ENCODE data around the gene OR6S1.

The OR6S1 gene

GRCh38 chr14:20683891-20684661 lies 42.6 kb upstream of the OR6S1 start, which contains the start of gene RNASE4 (continued):
- TF ChIP-seq ZNF114 (tag by site-specific recombination; IDR thresholded peaks at IDR 0.05) (no peak), ZNF654 (tag by site-specific recombination; IDR thresholded peaks at IDR 0.05; ENCODE audit: low read depth) (no peak), ZNF510 (tag by site-specific recombination; IDR thresholded peaks at IDR 0.05; ENCODE audit: insufficient replicate concordance) (no peak), TCF7L2 (IDR thresholded peaks at IDR 0.05; ENCODE audit: borderline replicate concordance, low read depth, low read length) (0 out of 2 replicates have a peak, but pooled peaks have one; percentile 50), ZNF169 (tag by site-specific recombination; IDR thresholded peaks at IDR 0.05) (no peak), ZNF274 (IDR thresholded peaks at IDR 0.05; ENCODE audit: low read length) (no peak), ZNF274 (tag by site-specific recombination; IDR thresholded peaks at IDR 0.05; ENCODE audit: borderline replicate concordance) (no peak), ZNF311 (tag by site-specific recombination; IDR thresholded peaks at IDR 0.05; ENCODE audit: borderline replicate concordance) (no peak), OSR2 (tag by site-specific recombination; IDR thresholded peaks at IDR 0.05) (peak; percentile 83), ZNF629 (tag by site-specific recombination; IDR thresholded peaks at IDR 0.05) (no peak; the same call in none of the 2 replicates), WT1 (tag by site-specific recombination; IDR thresholded peaks at IDR 0.05) (peak; percentile 30), TSHZ1 (tag by site-specific recombination; IDR thresholded peaks at IDR 0.05; ENCODE audit: borderline replicate concordance) (no peak), ZNF138 (tag by site-specific recombination; IDR thresholded peaks at IDR 0.05; ENCODE audit: borderline replicate concordance) (no peak), ZNF596 (tag by site-specific recombination; IDR thresholded peaks at IDR 0.05) (peak; percentile 43; the same call in 1 of the 2 replicates), ZBTB6 (tag by site-specific recombination; IDR thresholded peaks at IDR 0.05) (no peak), SP2 (tag by site-specific recombination; IDR thresholded peaks at IDR 0.05) (peak; percentile 69), ZNF658 (tag by site-specific recombination; IDR thresholded peaks at IDR 0.05) (no peak), ZBTB7A (tag by site-specific recombination; IDR thresholded peaks at IDR 0.05; ENCODE audit: low read depth) (0 out of 2 replicates have a peak, but pooled peaks have one; percentile 2), ZBTB44 (tag by site-specific recombination; IDR thresholded peaks at IDR 0.05) (peak; percentile 16; the same call in 1 of the 2 replicates), ZNF423 (tag by site-specific recombination; IDR thresholded peaks at IDR 0.05) (peak; percentile 82), GLI2 (tag by site-specific recombination; IDR thresholded peaks at IDR 0.05; ENCODE audit: borderline replicate concordance, low read depth) (no peak), ZFHX2 (tag by site-specific recombination; conservative IDR thresholded peaks at IDR 0.05) (no peak), ZNF248 (tag by site-specific recombination; IDR thresholded peaks at IDR 0.05) (no peak), ZNF335 (tag by site-specific recombination; conservative IDR thresholded peaks at IDR 0.05) (peak; percentile 77), ZNF785 (tag by site-specific recombination; IDR thresholded peaks at IDR 0.05) (no peak; the same call in 1 of the 2 replicates), ZNF791 (tag by site-specific recombination; IDR thresholded peaks at IDR 0.05) (no peak)
- TF ChIP-seq, protein P1, sequence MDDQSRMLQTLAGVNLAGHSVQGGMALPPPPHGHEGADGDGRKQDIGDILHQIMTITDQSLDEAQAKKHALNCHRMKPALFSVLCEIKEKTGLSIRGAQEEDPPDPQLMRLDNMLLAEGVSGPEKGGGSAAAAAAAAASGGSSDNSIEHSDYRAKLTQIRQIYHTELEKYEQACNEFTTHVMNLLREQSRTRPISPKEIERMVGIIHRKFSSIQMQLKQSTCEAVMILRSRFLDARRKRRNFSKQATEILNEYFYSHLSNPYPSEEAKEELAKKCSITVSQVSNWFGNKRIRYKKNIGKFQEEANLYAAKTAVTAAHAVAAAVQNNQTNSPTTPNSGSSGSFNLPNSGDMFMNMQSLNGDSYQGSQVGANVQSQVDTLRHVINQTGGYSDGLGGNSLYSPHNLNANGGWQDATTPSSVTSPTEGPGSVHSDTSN (CRISPR knock-in tag; IDR thresholded peaks at IDR 0.05), result no peak; the same call in 1 of the 2 replicates
- TF ChIP-seq, protein P2, sequence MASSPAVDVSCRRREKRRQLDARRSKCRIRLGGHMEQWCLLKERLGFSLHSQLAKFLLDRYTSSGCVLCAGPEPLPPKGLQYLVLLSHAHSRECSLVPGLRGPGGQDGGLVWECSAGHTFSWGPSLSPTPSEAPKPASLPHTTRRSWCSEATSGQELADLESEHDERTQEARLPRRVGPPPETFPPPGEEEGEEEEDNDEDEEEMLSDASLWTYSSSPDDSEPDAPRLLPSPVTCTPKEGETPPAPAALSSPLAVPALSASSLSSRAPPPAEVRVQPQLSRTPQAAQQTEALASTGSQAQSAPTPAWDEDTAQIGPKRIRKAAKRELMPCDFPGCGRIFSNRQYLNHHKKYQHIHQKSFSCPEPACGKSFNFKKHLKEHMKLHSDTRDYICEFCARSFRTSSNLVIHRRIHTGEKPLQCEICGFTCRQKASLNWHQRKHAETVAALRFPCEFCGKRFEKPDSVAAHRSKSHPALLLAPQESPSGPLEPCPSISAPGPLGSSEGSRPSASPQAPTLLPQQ (tag by site-specific recombination; IDR thresholded peaks at IDR 0.05), result peak; percentile 50; the same call in 1 of the 2 replicates
- TF ChIP-seq, protein P3, sequence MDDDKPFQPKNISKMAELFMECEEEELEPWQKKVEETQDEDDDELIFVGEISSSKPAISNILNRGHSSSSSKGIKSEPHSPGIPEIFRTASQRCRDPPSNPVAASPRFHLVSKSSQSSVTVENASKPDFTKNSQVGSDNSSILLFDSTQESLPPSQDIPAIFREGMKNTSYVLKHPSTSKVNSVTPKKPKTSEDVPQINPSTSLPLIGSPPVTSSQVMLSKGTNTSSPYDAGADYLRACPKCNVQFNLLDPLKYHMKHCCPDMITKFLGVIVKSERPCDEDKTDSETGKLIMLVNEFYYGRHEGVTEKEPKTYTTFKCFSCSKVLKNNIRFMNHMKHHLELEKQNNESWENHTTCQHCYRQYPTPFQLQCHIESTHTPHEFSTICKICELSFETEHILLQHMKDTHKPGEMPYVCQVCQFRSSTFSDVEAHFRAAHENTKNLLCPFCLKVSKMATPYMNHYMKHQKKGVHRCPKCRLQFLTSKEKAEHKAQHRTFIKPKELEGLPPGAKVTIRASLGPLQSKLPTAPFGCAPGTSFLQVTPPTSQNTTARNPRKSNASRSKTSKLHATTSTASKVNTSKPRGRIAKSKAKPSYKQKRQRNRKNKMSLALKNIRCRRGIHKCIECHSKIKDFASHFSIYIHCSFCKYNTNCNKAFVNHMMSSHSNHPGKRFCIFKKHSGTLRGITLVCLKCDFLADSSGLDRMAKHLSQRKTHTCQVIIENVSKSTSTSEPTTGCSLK (tag by site-specific recombination; IDR thresholded peaks at IDR 0.05), result no peak

All from HEK293 (cell line).